Stimulated activated CD8-positive, alpha-beta memory T cell treated with anti-CD3 and anti-CD28 coated beads, Interleukin-12 subunit alpha, Interleukin-12 subunit beta, amount 100 ng/mL, for 4 hours (primary cell): ENCODE results near the gene RAB34.

Experiments
- DNase-seq: peaks from one replicate; pipeline ENCODE4 v3.0.0-alpha.2; 2020; ENCODE audit warnings: low read depth

RAB34 gene

GRCh38 chr17:28684963-28685362 is 32.7 kb downstream of the RAB34 start:
- DNase-seq, result no peak

- DNase-seq, result no peak
Measured at GRCh38 chr17:28682655-28683054, 35.0 kb downstream of the RAB34 start.

- DNase-seq, result no peak
Measured at GRCh38 chr17:28675980-28676379, 41.7 kb downstream of the RAB34 start.

- DNase-seq, result no peak
Measured at GRCh38 chr17:28675490-28675889, 42.2 kb downstream of the RAB34 start.

GRCh38 chr17:28669918-28670317 is 47.8 kb downstream of the RAB34 start:
- DNase-seq, result no peak

GRCh38 chr17:28667870-28668269 is 49.8 kb downstream of the RAB34 start:
- DNase-seq, result no peak

- DNase-seq, result no peak
Measured at GRCh38 chr17:28665994-28666393, 51.7 kb downstream of the RAB34 start.
